Measurements from ENCODE around the gene BARX1. TPM values are rescaled to one million over a fixed set of nuclear protein-coding genes. Genes with fewer than 3 reads are reported as not detected.
A peak's percentile ranks its signal among the peaks of the same experiment; 100 is the strongest.

Gene BARX1
- total RNA-seq, 1 donor = 15.6 TPM

DNA sequence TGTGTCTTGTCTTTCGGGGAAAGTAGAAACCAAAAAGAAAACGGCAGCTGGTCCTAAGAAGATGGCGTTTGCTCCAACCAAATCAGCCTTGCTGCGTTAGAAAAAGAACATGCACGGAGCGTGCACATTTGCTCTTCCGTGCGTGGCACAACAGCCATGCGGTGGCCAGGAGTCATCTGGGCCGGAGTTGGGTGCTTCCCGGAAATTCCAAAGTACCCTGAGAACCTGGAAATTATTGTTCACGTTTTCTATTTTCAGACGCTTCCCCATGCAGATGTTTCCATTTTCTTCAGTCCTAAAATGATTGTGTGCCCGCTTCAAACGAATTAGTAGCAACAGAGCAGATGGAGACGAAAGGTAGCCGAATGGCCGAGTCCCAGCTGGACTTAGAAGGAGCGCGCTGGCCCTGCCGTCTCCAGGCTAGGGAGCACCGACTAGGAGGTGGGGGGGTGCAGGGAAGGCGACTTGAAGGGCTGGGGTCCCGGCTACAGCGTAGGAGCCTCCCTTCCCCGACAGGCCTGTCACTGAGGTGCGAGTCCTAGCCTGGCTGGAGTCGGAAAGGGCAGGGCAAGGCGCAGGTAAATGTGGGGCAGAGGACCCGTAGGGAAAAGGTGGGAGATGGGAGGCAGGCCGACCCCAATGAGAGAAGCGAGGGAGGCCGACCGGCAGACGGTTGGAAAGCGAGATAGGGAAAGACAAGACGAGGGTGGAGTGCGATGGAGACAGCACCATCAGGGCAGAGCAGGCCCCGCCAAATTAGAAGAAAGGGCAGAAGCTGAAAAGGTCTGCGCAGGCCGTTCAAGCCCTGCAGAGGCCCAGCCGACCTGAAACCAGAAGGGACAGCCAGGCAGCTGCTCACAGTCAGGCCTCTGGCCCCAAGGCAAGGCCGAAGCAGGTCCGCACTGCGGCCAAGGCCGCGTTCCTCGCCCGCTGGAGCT, 1.4 kb downstream of the BARX1 start:
- Histone ChIP-seq H3K4me3 (ENCODE audit: insufficient read depth, low read length) (peak overlapping the region; percentile 70), H3K9me3 (ENCODE audit: low read depth, low read length) (no peaks in the 10 kb centered on the region), H3K4me1 (ENCODE audit: insufficient read depth, low read length) (peaks cover 6% of the 10 kb centered on the region), H3K4me2 (ENCODE audit: insufficient read depth, low read length) (peak overlapping the region; percentile 74), H3K79me2 (ENCODE audit: insufficient read depth, low read length) (peaks cover 8% of the 10 kb centered on the region), H2AFZ (ENCODE audit: low read length) (peak overlapping the region; percentile 72), H3K27ac (ENCODE audit: low read depth, low read length) (no peak overlapping the region), H3K27me3 (ENCODE audit: insufficient read depth, low read length) (peaks cover 6% of the 10 kb centered on the region), H3K36me3 (ENCODE audit: insufficient read depth, low read length) (no peaks in the 10 kb centered on the region), H4K20me1 (ENCODE audit: insufficient read depth, low read length) (no peaks in the 10 kb centered on the region)
- TF ChIP-seq, protein P1, sequence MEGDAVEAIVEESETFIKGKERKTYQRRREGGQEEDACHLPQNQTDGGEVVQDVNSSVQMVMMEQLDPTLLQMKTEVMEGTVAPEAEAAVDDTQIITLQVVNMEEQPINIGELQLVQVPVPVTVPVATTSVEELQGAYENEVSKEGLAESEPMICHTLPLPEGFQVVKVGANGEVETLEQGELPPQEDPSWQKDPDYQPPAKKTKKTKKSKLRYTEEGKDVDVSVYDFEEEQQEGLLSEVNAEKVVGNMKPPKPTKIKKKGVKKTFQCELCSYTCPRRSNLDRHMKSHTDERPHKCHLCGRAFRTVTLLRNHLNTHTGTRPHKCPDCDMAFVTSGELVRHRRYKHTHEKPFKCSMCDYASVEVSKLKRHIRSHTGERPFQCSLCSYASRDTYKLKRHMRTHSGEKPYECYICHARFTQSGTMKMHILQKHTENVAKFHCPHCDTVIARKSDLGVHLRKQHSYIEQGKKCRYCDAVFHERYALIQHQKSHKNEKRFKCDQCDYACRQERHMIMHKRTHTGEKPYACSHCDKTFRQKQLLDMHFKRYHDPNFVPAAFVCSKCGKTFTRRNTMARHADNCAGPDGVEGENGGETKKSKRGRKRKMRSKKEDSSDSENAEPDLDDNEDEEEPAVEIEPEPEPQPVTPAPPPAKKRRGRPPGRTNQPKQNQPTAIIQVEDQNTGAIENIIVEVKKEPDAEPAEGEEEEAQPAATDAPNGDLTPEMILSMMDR (IDR thresholded peaks at IDR 0.05; ENCODE audit: extremely low read depth, low read depth, low read length) = no peak
- no peak for DNase-seq (ENCODE audit: insufficient read length, low spot score, missing footprints)

DNA sequence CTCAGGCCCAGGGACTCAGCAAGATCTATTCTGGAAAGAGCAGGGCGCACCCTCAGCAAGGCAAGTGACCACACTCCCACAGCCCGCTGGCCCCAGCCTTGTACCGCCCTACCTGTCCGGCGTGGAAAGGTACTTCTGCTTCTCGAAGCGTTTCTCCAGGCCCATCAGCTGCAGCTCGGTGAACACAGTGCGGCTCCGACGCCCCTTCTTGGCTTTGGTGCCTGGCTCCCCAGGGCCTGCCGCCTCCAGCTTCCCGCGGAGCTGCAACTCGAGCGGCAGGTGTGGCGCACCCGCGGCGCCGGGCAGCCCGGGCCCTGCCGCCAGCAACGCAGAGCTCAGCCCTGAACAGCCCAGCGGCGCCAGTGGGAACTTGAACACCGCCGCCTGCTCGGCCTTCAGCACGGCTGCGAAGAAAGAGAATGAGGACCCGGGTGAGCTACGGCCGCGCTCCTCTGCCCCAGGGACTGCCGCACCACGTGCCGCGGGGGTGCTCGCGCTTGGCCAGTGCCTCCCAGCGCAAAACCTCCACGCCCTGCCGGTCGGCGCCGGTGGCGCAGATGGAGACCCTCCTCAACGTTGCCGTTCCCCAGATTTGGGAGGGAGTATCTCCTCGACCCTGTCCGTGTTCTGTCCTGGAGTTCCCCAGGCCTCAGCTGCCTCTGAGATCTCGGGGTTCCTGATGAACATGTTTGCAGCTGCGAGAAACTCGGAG, 2.2 kb downstream of the BARX1 start:
- Histone ChIP-seq H3K9me3 (ENCODE audit: low read depth, low read length) (no peaks in the 10 kb centered on the region), H3K4me1 (ENCODE audit: insufficient read depth, low read length) (peaks cover 6% of the 10 kb centered on the region), H3K4me3 (ENCODE audit: insufficient read depth, low read length) (no peak overlapping the region), H3K27ac (ENCODE audit: low read depth, low read length) (no peak overlapping the region), H3K27me3 (ENCODE audit: insufficient read depth, low read length) (peaks cover 6% of the 10 kb centered on the region), H3K79me2 (ENCODE audit: insufficient read depth, low read length) (peaks cover 8% of the 10 kb centered on the region), H2AFZ (ENCODE audit: low read length) (no peak overlapping the region), H3K36me3 (ENCODE audit: insufficient read depth, low read length) (no peaks in the 10 kb centered on the region), H4K20me1 (ENCODE audit: insufficient read depth, low read length) (no peaks in the 10 kb centered on the region), H3K4me2 (ENCODE audit: insufficient read depth, low read length) (no peak overlapping the region)
- DNase-seq (ENCODE audit: insufficient read length, low spot score, missing footprints) = no peak
- TF ChIP-seq, protein P1 (IDR thresholded peaks at IDR 0.05; ENCODE audit: extremely low read depth, low read depth, low read length) = no peak

DNA sequence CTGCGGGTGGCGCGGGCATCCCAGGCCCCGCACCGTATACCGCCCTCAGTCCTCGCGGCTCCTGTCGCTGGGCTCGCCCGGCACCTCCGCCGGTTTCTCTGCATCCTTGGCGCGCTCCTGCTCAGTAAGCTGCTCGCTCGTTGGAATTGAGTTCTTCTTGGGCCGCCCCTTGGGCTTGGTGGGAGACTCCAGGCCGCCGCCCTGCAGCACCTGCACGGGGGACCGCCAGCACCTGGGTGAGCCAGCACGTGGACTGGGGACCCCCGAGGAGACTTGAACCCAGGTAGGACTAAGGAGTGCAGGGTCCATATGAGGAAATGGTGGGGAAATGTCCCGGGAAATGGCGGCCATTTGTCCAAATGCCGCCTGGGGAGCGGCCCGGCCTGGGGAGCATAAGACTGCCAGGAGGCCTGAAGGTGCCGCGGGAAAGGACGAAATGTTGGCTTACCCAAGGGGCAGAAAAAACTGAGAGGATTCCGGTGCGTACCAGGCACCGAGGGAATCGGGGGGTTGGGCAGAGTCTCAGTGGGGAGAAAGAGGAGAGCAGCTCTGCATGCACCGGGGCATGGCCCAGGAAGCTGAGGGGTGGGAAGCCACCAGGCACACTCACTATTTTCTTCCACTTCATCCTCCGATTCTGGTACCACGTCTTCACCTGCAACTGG, 2.9 kb downstream of the BARX1 start:
- H3K27ac ChIP-seq (ENCODE audit: low read depth, low read length) = no peak overlapping the region
- H3K36me3 ChIP-seq (ENCODE audit: insufficient read depth, low read length) = no peaks in the 10 kb centered on the region
- TF ChIP-seq, protein P1 (IDR thresholded peaks at IDR 0.05; ENCODE audit: extremely low read depth, low read depth, low read length) = no peak
- no peaks in the 10 kb centered on the region for H4K20me1 ChIP-seq (ENCODE audit: insufficient read depth, low read length)
- H3K4me1 ChIP-seq (ENCODE audit: insufficient read depth, low read length) = peaks cover 6% of the 10 kb centered on the region
- H3K4me3 ChIP-seq (ENCODE audit: insufficient read depth, low read length) = no peak overlapping the region
- H3K27me3 ChIP-seq (ENCODE audit: insufficient read depth, low read length) = peaks cover 6% of the 10 kb centered on the region
- H2AFZ ChIP-seq (ENCODE audit: low read length) = no peak overlapping the region
- H3K9me3 ChIP-seq (ENCODE audit: low read depth, low read length) = no peaks in the 10 kb centered on the region
- DNase-seq (ENCODE audit: insufficient read length, low spot score, missing footprints) = no peak
- H3K79me2 ChIP-seq (ENCODE audit: insufficient read depth, low read length) = peaks cover 8% of the 10 kb centered on the region
- H3K4me2 ChIP-seq (ENCODE audit: insufficient read depth, low read length) = no peak overlapping the region

Data from osteoblast (primary cell).